GM18868 (cell line): Measurements from ENCODE around the gene ARSK.

Source experiments
- ATAC-seq: cut with Tn5 transposase; IDR thresholded peaks from one replicate; pipeline ENCODE4 v1.9.1; 2021; ENCODE audit warnings: mild to moderate bottlenecking, moderate library complexity; ENCODE audit not compliant: unreplicated experiment

Gene ARSK

GRCh38 chr5:95646569-95647431 is 91.9 kb downstream of the ARSK start, which contains the start of gene RFESD:
RFESD (plus strand) TSS chr5:95646777; CDS start chr5:95652272, 5,495 bp downstream.
- peak; percentile 96 for ATAC-seq

DNA sequence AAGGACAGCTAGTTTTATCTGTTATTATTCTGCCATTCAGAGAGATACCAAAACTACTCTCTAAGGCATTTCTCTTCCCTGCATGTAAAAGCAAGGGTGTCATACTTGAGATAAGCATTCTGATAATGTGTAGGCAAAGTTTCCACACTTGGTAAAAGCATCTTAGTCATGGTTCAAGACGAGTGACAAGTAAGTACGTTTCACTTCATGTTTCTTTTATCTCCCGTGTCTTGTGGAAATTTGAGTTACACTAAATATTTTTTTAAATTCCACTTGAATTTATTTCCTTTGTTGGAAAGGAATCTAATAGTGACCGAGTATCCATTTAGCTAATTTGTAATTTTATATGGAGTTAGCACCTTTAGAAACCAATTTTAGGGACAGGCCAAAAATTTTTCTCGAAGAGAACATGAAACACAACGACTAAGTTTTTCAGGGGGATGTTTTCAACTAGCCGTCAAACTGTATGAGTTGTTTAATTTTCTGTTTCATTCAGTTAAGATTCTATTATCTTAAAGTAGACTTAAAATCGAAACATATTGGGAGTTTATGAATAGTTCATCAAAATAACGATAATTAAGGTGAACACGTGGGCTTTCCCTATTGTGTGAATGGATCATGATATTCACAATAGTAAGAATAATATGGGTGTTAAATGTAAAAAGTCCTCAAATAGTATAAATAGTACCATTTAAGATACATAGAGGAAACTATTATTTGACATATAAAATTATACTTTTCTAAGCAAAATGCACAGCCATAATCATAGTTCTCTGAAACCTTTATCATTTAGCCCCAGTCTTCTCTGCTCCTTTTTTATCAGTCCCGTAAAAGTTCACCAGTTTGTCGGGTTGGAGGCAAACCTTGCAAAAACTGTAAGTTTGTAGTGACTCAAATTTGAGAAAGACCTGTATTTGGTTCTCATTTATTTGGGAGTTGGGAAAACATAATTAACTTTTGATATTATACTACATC is 93.3 kb downstream of the ARSK start:
- no peak for ATAC-seq

DNA sequence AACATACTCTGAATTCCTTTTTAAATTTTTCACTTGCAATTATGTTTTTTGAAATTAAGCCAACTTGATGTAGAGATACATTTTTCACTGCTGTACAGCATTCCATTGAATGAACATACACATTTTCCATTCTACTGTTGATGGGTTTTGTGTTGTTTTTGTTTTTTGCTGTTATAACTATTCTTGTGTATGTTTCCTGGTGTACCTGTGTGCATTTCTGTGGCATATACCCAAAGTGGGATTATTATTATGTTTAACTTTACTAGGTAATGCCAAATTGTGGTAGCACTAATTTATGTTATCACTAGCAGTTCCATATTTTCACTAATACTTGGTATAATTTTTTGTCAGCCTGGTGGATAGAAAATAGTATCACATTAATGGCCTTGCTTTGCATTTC is 94.4 kb downstream of the ARSK start:
- ATAC-seq, result no peak

- ATAC-seq, result no peak
Measured at GRCh38 chr5:95649842-95650620, 95.1 kb downstream of the ARSK start.

GRCh38 chr5:95652849-95653248 is 97.9 kb downstream of the ARSK start:
- no peak for ATAC-seq

- no peak for ATAC-seq
Measured at GRCh38 chr5:95654196-95654595, 99.3 kb downstream of the ARSK start.
